ENCODE measurements around the gene HLA-DOA.

Gene HLA-DOA

DNA sequence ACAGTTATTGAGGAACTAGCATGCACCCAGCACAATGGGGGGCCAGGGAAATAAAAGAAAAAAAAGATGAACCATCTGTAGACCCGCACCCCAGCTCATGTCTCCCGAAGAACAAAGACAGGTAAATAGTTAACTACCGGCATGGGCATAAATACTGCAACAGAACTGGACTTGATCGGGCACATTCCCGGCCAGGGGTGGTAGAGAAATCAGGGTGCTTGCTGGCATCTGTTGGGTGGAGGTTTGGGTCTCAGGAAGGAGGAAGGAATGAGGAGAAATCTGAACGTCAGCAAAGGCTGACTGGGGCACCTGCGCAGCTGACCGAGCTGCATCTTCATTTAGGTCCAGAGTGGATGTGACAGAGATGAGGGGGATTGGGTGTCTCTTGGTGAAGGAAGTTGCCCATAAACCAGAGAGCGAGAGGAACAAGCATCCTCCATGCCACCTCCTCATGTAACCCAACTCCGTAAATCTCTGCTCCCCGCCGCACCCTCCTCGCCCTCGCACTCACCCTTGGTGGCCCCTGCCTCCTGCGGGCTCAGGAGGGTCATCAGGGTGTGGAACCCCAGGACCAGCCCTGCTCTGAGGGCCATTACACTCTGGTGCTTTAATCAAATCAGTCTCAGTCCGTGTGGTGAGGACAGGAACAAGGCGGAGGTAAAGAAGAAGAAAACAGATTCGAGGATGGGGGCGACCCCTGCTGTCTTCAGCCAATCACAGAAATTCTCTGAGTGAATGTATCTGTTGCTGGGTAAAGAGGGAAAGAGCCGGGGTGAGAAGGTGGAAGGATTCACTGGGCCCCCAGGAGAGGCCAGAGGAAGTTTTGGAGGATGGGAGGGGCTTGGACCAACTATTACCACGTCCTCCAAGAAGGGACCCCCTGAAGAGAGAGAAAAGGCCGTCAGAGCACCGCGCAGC, at the start of gene HLA-DOA:
Gene HLA-DOA (minus strand): TSS at position 648 of the 918 bp plus-strand sequence.
- no peak for DNase-seq (ENCODE audit: low read depth in 2 of 2)

DNA sequence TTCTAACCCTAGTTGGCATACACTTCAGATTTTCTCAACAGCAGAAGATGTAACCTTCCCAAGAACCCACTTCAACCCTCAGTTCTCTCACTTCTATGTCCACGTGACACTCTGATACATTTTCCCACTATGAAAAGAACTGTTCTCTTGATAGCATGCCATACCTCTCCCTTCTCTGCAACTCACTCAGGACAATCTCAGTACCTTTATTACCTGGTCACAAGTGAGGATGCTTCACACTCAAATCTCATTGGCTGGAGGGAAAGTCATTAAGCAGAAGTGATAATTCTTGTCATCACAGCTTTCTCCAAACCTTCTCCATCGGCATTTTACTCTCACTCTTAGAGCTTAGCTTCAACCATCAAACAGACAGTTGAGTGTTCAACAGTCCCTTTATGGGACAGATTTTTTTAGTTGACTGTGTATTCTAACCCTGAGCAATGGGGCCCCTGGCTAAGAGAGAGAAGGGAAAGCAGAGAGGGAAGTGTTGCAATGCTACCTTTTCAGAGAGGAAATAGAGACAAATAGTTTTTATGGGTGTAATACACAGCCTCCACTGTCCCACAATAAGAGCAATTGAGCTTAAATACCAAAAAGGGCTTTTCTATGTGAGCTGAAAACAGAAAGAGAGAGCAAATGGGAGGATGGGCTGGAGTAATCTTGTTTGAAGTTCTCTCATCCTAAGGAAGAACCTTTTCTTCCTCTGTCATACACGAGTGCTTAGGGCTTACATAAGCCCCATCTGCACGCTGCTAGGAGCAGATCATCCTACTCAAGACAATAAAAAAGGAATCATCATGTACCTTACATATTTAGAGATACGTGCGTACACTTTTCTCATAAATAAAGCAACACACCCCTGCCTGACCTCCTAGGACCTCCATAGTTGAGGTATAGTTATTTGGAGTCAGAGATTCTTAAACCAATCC, 48.1 kb upstream of the HLA-DOA start:
- DNase-seq (ENCODE audit: low read depth in 2 of 2): no peak

DNA sequence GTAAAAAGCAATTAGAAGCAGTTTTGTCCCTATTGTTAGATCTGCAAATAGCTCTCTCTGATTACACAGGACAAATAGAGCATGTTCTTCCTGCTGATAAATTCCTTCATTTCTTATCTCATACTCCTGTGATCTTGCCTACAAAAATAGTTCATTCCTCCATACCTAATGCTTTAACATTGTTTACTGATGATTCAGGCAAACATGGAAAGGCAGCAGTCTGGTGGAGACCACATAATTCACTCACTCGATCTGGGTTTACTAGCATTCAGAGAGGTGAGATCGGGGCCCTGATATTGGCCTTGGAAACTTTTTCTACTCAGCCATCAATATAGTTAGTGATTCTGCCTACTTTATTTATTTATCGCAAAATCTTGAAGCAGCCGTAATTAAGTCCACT, 43.8 kb upstream of the HLA-DOA start:
- DNase-seq (ENCODE audit: low read depth in 2 of 2): no peak

DNA sequence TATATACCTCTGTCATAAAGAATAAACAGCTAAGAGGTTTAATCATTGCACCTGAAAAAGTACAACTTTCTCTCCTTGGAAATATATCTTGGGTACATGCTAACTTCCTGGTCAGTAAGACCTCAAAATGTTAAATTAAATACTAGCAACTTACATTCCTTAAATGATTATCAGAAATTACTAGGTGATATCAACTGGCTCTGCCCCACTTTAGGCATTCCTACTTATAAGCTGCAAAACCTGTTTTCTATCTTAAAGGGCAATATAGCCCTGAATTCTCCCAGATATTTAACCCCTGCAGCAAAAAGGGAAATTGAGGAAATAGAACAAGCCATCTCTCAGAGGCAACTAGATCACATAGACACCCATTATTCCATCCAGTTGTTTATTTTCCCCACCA, 43.2 kb upstream of the HLA-DOA start:
- no peak for DNase-seq (ENCODE audit: low read depth in 2 of 2)

GRCh38 chr6:33050014-33050810, 40.8 kb upstream of the HLA-DOA start:
- no peak for DNase-seq (ENCODE audit: low read depth in 2 of 2)

DNA sequence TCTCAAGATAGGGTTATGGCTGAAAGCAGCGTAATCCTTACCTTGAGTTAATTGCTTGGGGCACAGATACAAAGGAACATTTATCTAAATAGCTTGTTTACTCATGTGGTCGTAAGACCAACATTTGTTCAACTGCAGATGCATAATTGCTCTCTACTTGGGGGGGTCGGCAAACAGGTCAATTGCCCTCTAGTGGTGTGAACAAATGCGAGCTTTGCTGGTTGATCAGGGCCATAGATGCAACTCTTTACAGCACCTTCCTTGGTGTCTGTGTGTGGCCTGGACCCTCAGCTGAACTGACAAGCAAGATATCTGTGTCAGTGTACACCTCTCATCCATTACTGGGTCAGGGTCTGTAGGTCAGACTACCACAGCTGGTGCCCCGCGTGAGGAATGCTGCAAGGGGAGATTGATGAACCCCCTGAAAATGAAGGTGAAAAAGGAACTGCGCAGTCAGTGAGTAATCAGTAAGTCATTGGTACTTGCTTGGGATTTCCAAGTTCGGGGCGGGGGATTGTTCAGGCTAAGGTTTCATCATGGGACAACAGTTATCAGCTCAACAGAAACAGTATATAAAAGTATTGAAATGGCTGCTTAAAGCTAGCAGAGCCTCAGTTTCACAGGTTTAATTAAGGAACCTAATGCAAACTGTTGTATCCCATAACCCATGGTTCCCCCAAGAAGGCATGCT, 40.1 kb upstream of the HLA-DOA start:
- no peak for DNase-seq (ENCODE audit: low read depth in 2 of 2)

DNA sequence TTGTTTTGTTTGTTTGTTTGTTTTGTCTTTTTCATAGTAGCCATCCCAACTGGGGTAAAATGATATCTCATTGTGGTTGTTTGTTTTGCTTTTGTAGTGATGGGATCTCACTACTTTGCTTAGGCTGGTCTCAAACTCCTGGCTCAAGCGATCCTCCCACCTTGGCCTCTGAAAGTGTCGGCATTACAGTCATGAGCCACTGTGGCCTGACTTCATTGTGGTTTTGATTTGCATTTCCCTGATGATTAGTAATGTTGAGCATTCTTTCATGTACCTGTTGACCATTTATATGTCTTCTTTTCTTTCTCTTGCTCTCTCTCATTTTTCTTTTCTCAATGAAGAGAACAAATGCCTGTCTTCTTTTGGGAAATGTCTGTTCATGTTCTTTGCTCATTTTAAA, 30.8 kb upstream of the HLA-DOA start:
- no peak for DNase-seq (ENCODE audit: low read depth in 2 of 2)

DNA sequence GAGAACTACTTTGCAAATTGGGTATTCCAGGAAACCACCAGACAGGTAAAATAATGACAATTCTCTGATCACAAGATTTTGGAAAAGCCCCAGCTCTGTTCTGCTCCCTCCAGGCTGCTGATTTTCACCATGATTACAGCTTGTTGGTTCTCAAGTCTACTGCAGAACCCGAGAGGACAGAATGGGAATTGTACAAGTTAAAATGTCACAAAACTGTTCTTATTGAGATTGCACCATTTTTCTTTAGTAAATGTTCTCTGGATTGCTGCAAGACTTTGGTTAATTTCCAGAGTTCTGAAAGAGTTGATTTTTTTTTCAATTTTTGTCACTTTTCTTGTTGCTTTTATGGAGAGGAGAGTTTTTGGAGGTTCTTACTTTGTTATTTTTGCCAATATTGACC, 27.1 kb upstream of the HLA-DOA start:
- no peak for DNase-seq (ENCODE audit: low read depth in 2 of 2)

- no peak for DNase-seq (ENCODE audit: low read depth in 2 of 2)
Measured at GRCh38 chr6:33034554-33034953, 25.2 kb upstream of the HLA-DOA start.

- no peak for DNase-seq (ENCODE audit: low read depth in 2 of 2)
Measured at GRCh38 chr6:33030245-33030644, 20.9 kb upstream of the HLA-DOA start.

- no peak for DNase-seq (ENCODE audit: low read depth in 2 of 2)
Measured at GRCh38 chr6:33029328-33030184, 20.2 kb upstream of the HLA-DOA start.

DNA sequence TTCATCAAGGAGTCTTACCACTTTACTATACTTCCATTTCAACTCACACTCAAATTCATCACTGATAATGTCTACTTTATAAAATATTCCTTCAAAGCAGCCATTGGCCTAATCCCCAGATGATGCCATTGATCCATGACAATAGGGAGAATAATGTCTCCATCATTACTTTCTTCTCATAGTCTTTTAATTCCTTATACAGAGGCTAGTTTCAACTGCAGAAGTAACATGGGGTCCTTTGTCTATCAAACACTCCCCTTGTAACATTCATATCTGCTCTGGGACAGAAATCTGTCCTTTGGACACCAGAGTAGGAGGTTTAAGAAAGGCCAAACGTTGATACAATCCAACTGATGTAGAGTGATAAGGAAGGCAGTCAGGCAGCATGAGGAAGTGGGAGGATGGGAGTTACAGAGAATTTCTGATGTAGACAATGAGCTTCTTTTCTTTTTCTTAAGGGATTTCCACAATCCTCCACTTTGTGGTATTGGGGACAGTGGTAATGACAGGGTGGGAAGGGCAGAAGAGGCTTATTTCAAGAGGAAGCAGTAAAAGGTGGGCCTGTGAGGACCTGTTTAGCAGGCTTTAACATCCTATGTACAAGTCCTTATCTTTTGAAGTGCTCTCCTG, 18.9 kb upstream of the HLA-DOA start:
- DNase-seq (ENCODE audit: low read depth in 2 of 2): no peak

GRCh38 chr6:33024521-33024920, 15.1 kb upstream of the HLA-DOA start:
- DNase-seq (ENCODE audit: low read depth in 2 of 2): no peak

DNA sequence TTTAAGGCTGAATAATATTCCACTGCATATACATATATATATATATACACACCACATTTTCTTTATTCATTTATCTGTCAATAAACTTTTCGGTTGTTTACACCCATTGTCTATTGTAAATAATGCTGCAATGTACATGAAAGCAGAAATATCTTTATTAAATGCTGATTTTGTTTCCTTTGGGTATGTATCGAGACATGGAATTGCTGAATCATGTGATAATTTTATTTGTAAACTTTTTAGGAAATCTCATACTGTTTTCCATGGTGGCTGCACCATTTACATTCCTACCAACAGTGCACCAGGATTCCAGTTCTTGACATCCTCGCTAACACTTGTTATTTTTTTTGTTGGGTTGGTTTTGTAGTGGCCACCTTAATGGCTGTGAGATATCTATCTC, 14.1 kb upstream of the HLA-DOA start:
- no peak for DNase-seq (ENCODE audit: low read depth in 2 of 2)

GRCh38 chr6:33021917-33022316, 12.5 kb upstream of the HLA-DOA start:
- no peak for DNase-seq (ENCODE audit: low read depth in 2 of 2)

DNA sequence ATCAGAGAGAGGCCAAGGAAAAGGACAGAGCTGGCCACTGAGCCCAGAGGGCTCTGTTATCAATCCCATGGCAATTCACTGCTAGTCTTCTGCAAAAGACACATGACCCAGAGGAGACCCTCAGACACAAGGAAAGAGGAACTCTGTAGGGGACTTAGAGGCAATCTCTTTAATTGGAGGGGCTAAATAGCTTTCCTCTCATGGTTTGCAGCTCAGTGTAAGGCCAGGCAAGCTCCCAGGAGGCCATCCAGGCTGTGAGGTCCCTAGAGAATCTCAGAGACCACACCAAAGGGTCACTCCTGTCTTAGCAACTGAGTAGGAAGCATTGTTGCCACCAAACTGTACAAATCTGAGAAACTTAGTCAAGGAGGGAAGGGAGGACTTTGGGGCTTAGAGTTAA, 10.0 kb upstream of the HLA-DOA start:
- no peak for DNase-seq (ENCODE audit: low read depth in 2 of 2)

GRCh38 chr6:33018904-33019303, 9.5 kb upstream of the HLA-DOA start:
- DNase-seq (ENCODE audit: low read depth in 2 of 2): no peak

DNA sequence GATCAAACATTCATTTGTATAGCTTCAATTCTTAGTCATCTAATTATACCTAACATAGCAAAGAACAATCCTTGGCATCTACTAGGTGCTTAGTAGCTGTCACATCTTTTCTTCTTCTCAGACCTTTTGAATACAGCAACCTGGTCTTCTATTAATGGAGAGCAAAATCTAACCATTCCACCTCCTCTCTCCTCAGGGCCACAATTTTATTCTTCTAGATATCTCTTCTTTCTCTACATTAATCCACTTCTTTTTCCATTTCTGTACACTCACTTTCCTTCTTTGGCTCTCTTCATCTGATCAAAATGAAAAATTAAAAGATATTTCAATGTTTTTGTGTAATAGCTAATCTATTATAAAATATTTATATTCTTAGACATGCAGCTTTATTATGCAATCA, 9.0 kb upstream of the HLA-DOA start:
- no peak for DNase-seq (ENCODE audit: low read depth in 2 of 2)

GRCh38 chr6:33017694-33018353, 8.4 kb upstream of the HLA-DOA start:
- DNase-seq (ENCODE audit: low read depth in 2 of 2): no peak

All from fibroblast of skin of left biceps (primary cell).